Measurements from ENCODE around the gene MCF2L2.

The MCF2L2 gene

DNA sequence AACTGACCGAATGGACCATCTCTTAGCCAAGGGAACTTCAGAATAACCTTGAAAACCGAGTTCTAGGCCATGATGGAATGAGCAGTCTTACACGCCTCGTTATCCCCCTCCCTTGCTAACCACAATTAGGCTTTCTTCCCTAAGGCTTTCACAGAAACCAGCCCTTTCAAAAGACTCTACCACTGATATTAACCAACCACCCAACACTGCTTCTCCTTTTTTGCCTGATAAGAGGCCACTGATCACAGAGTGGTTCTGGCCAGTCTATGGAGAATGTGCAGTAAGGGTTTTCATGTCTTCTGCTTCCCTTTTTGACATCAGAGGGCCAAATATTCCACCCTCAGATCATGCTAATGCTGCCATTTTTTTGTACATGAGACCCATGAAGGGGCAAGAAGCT lies 59.3 kb downstream of the MCF2L2 start:
- Mint-ChIP-seq H3K27me3 (no peaks in the 10 kb centered on the region), H3K9me3 (no peaks in the 10 kb centered on the region), H3K27ac (ENCODE audit: low read depth) (no peak overlapping the region), H3K4me3 (no peak overlapping the region), H3K36me3 (ENCODE audit: insufficient read depth) (no peaks in the 10 kb centered on the region), H3K4me1 (peaks cover 6% of the 10 kb centered on the region)
- DNase-seq (ENCODE audit: low spot score in 2 of 2) (no peak), ATAC-seq (replicated peaks; ENCODE audit: extremely low read depth, poor library complexity, severe bottlenecking) (peak; percentile 28)

DNA sequence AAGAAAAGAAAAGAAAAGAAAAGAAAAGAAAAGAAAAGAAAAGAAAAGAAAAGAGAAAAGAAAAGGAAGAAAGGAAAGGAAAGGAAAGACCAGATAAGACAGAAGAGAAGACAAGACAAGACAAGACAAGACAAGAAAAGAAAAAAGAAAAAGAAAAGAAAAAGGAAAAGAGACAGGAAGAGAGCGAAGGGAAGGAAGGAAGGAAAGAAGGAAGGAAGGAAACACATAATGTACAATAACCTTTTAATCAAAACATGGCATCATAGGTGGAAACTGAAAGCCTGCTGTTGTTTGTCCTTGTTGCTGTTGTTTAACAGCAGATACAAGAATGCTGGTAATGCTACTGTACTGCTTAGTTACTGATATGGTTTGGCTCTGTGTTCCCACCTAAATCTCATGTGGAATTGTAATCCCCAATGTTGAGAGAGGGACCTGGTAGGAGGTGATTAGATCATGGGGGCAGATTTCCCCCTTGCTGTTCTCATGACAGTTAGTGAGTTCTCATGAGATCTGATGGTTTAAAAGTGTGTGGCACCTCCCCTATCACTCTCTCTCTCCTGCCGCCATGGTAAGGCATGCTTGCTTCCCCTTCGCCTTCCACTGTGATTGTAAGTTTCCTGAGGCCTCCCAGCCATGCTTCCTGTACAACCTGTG lies 67.3 kb downstream of the MCF2L2 start:
- Mint-ChIP-seq H3K27me3 (no peaks in the 10 kb centered on the region), H3K27ac (ENCODE audit: low read depth) (no peak overlapping the region), H3K4me1 (peaks cover 5% of the 10 kb centered on the region), H3K9me3 (no peaks in the 10 kb centered on the region), H3K36me3 (ENCODE audit: insufficient read depth) (peaks cover 1% of the 10 kb centered on the region), H3K4me3 (no peak overlapping the region)
- no peak for DNase-seq (ENCODE audit: low spot score in 2 of 2)
- no peak for ATAC-seq (replicated peaks; ENCODE audit: extremely low read depth, poor library complexity, severe bottlenecking)

DNA sequence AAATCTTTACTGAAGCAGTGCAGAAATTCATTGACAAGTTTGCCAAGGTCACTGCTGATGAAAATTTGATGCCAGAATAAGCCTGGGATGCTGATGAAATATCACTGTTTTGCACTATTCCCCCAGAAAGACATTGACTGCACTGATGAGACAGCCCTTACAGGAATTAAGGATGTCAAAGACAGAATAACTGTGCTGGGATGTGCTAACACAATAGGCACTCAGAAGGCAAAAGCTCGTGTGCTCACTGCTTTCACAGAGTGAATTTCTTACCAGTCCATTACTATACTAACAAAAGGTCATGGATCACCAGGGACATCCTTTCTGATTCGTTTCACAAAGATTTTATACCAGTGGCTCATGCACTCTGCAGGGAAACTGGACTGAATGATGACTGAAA lies 69.4 kb downstream of the MCF2L2 start:
- ATAC-seq (replicated peaks; ENCODE audit: extremely low read depth, poor library complexity, severe bottlenecking) (no peak), DNase-seq (ENCODE audit: low spot score in 2 of 2) (no peak)
- Mint-ChIP-seq H3K36me3 (ENCODE audit: insufficient read depth) (peaks cover 1% of the 10 kb centered on the region), H3K9me3 (no peaks in the 10 kb centered on the region), H3K27me3 (no peaks in the 10 kb centered on the region), H3K27ac (ENCODE audit: low read depth) (no peak overlapping the region), H3K4me3 (no peak overlapping the region), H3K4me1 (no peaks in the 10 kb centered on the region)

DNA sequence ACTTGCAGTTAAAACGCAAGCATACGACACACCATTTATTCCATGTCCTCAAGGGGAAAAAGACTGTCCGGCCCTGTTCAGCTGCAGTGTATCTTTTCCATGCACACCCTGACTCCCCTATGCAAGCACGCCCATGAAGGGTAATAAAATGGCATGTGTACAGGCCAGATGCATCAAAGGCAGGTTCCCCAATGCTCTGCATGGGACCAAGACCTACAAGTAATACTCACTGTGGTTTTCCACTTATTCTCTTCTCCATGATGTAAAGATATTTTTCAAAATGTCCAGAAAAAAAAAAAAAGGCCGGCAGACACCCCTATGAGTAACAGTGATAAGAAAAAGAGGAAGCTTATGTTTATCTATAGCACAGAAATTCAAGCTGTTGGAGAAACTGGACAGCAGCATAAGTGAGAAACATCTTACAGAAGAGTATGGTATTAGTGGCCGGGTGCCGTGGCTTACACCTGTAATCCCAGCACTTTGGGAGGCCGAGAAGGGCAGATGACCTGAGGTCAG lies 70.8 kb downstream of the MCF2L2 start:
- Mint-ChIP-seq H3K4me3 (no peak overlapping the region), H3K36me3 (ENCODE audit: insufficient read depth) (peaks cover 1% of the 10 kb centered on the region), H3K4me1 (no peaks in the 10 kb centered on the region), H3K27ac (ENCODE audit: low read depth) (no peak overlapping the region), H3K27me3 (no peaks in the 10 kb centered on the region), H3K9me3 (no peaks in the 10 kb centered on the region)
- no peak for ATAC-seq (replicated peaks; ENCODE audit: extremely low read depth, poor library complexity, severe bottlenecking)
- DNase-seq (ENCODE audit: low spot score in 2 of 2), result no peak

DNA sequence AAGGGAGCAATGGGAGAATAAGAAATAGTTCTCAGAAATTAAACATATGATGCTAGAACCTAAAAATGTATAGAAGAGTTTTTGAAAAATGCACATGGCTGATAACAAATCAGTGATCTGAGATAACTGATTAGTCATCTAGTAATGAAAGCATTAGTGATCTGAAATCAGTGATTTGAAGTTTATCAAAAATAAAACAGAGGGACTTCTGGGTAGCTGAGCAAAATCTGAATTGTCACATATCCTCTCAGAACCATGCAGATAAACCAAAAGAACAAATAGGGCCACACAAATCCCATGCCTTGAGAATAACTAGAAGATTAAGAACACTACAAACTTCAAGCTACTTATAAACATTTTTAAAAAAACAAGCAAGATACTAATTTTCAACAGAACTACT lies 71.5 kb downstream of the MCF2L2 start:
- Mint-ChIP-seq H3K27ac (ENCODE audit: low read depth) (no peak overlapping the region), H3K4me1 (no peaks in the 10 kb centered on the region), H3K9me3 (no peaks in the 10 kb centered on the region), H3K4me3 (no peak overlapping the region), H3K36me3 (ENCODE audit: insufficient read depth) (peaks cover 1% of the 10 kb centered on the region), H3K27me3 (no peaks in the 10 kb centered on the region)
- DNase-seq (ENCODE audit: low spot score in 2 of 2) (no peak), ATAC-seq (replicated peaks; ENCODE audit: extremely low read depth, poor library complexity, severe bottlenecking) (no peak)

DNA sequence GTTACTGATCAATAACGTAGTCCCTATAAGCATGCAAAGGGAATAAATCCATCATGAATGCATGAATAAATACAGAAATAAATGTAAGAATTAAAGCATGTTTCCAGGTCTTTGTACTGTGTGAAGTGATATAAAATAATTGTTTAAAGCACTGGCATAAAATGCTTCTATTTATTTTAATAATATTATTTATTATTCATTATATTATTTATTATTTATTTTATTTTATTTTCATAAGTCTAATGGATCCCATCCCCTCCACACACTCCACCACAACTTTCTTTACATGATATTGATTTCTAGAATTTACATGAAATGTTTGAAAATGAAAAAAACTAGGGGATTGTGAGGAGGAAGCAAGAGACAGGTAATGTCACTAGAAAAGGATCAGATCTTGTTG lies 73.5 kb downstream of the MCF2L2 start:
- no peaks in the 10 kb centered on the region for H3K9me3 Mint-ChIP-seq

DNA sequence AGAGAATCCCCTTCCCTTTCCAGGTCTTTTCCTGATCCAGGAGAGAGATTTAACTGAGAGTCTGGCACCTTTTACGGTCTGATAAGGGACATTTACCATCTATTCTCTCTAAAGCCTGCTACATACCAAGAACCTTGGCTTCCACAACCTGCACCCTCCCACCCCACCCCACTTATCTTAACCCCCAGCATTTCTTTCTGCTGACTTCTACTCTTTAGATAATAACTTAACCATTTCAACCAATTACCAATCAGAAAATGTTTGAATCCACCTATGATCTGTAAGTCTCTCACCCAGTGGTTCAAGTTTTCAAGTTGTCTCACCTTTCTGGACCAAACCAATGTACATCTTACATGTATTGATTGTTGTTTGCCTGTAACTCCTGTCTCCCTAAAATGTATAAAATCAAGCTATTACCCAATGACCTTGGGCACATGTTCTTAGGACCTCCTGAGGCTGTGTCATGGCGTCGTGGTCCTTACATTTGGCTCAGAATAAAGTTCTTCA lies 74.0 kb downstream of the MCF2L2 start:
- Mint-ChIP-seq H3K4me1 (peaks cover 13% of the 10 kb centered on the region), H3K27ac (ENCODE audit: low read depth) (no peak overlapping the region), H3K4me3 (no peak overlapping the region), H3K36me3 (ENCODE audit: insufficient read depth) (peaks cover 11% of the 10 kb centered on the region), H3K9me3 (no peaks in the 10 kb centered on the region), H3K27me3 (no peaks in the 10 kb centered on the region)
- DNase-seq (ENCODE audit: low spot score in 2 of 2) (no peak), ATAC-seq (replicated peaks; ENCODE audit: extremely low read depth, poor library complexity, severe bottlenecking) (no peak)

More for the DNA sequence above, 73.5 kb downstream of the MCF2L2 start:
- ATAC-seq (replicated peaks; ENCODE audit: extremely low read depth, poor library complexity, severe bottlenecking) (no peak), DNase-seq (ENCODE audit: low spot score in 2 of 2) (no peak)
- Mint-ChIP-seq H3K27ac (ENCODE audit: low read depth) (no peak overlapping the region), H3K27me3 (no peaks in the 10 kb centered on the region), H3K4me3 (no peak overlapping the region), H3K36me3 (ENCODE audit: insufficient read depth) (peaks cover 7% of the 10 kb centered on the region), H3K4me1 (peaks cover 8% of the 10 kb centered on the region)

DNA sequence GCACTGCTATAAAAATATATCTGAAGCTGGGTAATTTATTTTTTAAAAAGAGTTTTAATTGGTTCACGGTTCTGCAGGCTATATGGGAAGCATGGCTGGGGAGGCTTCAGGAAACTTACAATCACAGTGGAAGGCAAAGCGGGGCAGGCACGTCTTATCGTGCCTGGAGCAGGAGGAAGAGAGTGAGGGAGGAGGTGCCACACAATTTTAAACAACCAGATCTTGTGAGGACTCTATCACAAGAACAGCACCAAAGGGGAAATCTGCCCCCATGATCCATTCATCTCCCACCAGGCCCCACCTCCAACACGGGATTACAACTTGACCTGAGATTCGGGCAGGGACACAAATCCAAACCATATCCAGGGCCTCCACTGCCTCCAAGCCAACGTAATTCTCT lies 75.0 kb downstream of the MCF2L2 start:
- no peak overlapping the region for H3K4me3 Mint-ChIP-seq
- DNase-seq (ENCODE audit: low spot score in 2 of 2) (no peak), ATAC-seq (replicated peaks; ENCODE audit: extremely low read depth, poor library complexity, severe bottlenecking) (no peak)
- no peak overlapping the region for H3K27ac Mint-ChIP-seq (ENCODE audit: low read depth)
- H3K27me3 Mint-ChIP-seq, result no peaks in the 10 kb centered on the region
- peaks cover 14% of the 10 kb centered on the region for H3K36me3 Mint-ChIP-seq (ENCODE audit: insufficient read depth)
- peaks cover 23% of the 10 kb centered on the region for H3K4me1 Mint-ChIP-seq
- H3K9me3 Mint-ChIP-seq, result no peaks in the 10 kb centered on the region

DNA sequence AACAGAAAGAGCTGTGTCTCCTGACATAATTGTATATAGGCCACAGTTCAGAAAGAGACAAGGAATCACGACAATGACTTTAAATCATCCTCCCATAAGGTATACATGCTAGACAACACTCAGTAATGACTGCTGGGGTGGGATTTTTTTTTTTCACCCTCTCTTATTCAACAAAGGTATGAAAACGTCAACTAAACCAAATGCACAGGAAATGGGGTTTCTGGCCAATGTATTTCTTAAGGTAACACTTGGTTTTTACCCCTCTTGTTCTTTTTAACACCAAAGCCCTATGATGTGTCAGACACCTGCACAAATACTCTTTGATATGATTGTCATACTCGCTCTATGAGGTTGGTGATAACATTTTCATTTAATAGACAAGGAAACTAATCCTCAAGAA lies 78.3 kb downstream of the MCF2L2 start:
- peak in 1 of 2 donors; percentile 58 for DNase-seq (ENCODE audit: low spot score in 2 of 2)
- H3K27me3 Mint-ChIP-seq, result no peaks in the 10 kb centered on the region
- H3K4me3 Mint-ChIP-seq, result peak overlapping the region; percentile 40
- peak overlapping the region; percentile 98 for H3K27ac Mint-ChIP-seq (ENCODE audit: low read depth)
- ATAC-seq (replicated peaks; ENCODE audit: extremely low read depth, poor library complexity, severe bottlenecking), result peak; percentile 80
- peaks cover 16% of the 10 kb centered on the region for H3K36me3 Mint-ChIP-seq (ENCODE audit: insufficient read depth)
- H3K9me3 Mint-ChIP-seq, result no peaks in the 10 kb centered on the region
- peaks cover 34% of the 10 kb centered on the region for H3K4me1 Mint-ChIP-seq

DNA sequence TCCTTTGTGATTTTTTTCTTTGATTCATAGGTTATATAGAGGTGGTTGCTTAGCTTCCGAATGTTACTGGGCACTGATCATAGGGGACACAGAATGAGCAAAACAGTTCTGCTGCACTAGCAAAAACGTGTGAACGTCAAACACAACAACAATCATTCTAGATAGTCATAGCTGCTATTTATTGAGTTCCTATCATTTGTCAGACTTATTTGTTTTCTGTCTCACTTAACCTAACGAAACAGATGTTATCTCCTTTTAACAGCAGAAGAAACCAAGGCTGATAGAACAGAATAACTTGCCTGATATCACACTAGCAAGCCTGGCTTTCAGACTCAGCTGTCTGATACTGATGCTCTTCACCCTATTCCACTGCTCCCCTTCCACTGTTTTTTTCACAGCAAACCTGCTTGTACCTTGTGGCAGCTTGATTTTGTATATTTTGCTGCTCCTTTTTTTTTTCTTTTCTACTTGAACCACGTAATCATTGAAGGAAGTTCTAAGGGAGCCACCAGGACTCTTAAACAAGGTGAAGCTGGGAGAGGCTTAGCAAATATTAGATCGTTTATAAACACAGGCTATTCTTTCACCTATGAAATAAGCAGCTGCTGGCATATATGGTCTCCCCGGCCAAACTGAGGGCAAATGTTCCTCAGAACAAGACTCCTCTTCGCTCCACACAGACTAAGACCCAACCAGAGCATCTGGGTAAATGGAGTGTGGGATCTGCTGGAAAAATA lies 78.8 kb downstream of the MCF2L2 start:
- ATAC-seq (replicated peaks; ENCODE audit: extremely low read depth, poor library complexity, severe bottlenecking), result peak; percentile 69
- Mint-ChIP-seq H3K4me3 (peak overlapping the region; percentile 40), H3K4me1 (peaks cover 34% of the 10 kb centered on the region)

DNA sequence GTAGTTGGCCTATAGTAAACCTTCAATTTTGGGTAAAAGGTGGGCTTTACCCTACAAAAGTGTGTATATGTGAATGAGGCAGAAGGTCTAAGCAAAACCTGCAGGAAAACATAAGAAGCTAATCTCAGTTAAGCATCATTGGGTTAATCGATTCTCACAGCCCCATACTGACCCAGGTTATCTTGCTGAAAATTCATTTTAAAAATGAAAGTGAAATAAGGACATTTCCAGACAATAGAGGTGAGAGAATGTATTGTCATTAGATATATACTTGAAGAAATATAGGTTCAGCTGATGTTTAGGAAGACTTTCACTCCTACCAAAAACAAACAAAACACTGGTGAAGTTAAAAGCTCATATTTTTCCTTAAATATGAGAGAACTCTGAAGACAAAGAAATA lies 85.6 kb downstream of the MCF2L2 start:
- DNase-seq (ENCODE audit: low spot score in 2 of 2), result no peak
- ATAC-seq (replicated peaks; ENCODE audit: extremely low read depth, poor library complexity, severe bottlenecking), result peak; percentile 58
- Mint-ChIP-seq H3K4me1 (peaks cover 17% of the 10 kb centered on the region), H3K9me3 (no peaks in the 10 kb centered on the region), H3K4me3 (peak overlapping the region; percentile 31), H3K27me3 (no peaks in the 10 kb centered on the region), H3K36me3 (ENCODE audit: insufficient read depth) (peaks cover 3% of the 10 kb centered on the region), H3K27ac (ENCODE audit: low read depth) (peak overlapping the region; percentile 87)

More for the DNA sequence above, 78.8 kb downstream of the MCF2L2 start:
- Mint-ChIP-seq H3K9me3 (no peaks in the 10 kb centered on the region), H3K36me3 (ENCODE audit: insufficient read depth) (peaks cover 16% of the 10 kb centered on the region), H3K27me3 (no peaks in the 10 kb centered on the region), H3K27ac (ENCODE audit: low read depth) (peak overlapping the region; percentile 98)
- DNase-seq (ENCODE audit: low spot score in 2 of 2), result peak in 1 of 2 donors; percentile 43

DNA sequence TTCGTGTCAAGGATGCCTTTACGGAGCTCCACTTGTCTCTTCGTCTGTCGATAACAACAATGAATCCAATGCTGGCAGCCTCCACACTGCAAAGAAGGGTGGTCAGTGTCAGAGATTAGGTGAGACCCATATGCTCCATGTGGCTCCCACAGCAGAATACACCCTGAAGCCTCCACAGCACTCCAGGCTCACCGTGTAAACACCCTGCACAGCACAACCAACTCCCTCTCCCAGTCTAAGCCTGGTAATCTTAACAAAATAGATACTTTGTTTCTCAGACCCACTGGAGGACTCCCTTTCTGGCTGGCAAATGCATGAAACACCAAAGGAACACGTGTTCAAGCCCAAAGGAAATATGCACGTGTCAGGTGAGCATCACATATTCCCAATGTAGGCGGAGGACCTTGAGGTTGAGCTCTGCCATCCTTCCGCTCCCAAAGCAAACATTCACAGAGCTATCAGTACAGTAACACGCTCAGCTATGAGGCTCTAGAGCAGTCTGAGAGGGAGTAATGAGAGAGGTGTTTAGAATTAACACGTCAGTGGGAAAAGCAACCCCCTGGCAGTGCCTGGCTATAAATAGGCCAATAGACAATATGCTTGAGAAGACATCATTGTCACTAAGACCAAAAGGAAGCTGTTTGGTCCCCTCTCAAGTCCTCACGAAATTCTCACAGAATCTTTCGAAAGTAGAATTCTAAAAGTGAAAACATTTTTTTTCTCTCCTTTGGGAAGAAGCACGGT lies 86.7 kb downstream of the MCF2L2 start:
- no peak for ATAC-seq (replicated peaks; ENCODE audit: extremely low read depth, poor library complexity, severe bottlenecking)
- no peak overlapping the region for H3K4me3 Mint-ChIP-seq

More for the DNA sequence above, 86.7 kb downstream of the MCF2L2 start:
- DNase-seq (ENCODE audit: low spot score in 2 of 2), result no peak
- no peaks in the 10 kb centered on the region for H3K9me3 Mint-ChIP-seq
- H3K4me1 Mint-ChIP-seq, result peaks cover 10% of the 10 kb centered on the region
- peaks cover 3% of the 10 kb centered on the region for H3K36me3 Mint-ChIP-seq (ENCODE audit: insufficient read depth)
- no peaks in the 10 kb centered on the region for H3K27me3 Mint-ChIP-seq
- no peak overlapping the region for H3K27ac Mint-ChIP-seq (ENCODE audit: low read depth)

All from central memory CD8-positive, alpha-beta T cell (primary cell).